ENCODE measurements around the gene RSPH6A. TPM values are rescaled to one million over a fixed set of nuclear protein-coding genes. Genes with fewer than 3 reads are reported as not detected.

RSPH6A gene
- total and polyA plus RNA-seq, 2 of the 4 experiments (the other 2 are of a cell fraction) = under 0.01 to 0.09 TPM

- Histone ChIP-seq H3K18ac (ENCODE audit: low read depth, low read length) (no peak overlapping the region), H2AK5ac (ENCODE audit: low read depth, low read length) (peak overlapping the region; percentile 15; the same call in 1 of the 2 replicates), H2BK20ac (ENCODE audit: low read depth, low read length) (no peak overlapping the region), H4K8ac (ENCODE audit: low read depth in 2 of 2, low read length in 2 of 2) (peak overlapping the region in 1 of 2 experiments; percentile 7; a peak in 1 of 4 replicates), H3K4ac (ENCODE audit: low read depth, low read length) (0 out of 2 replicates have a peak overlapping the region, but pooled peaks have one; percentile 25), H2BK5ac (ENCODE audit: low read depth, low read length, poor library complexity, severe bottlenecking) (no peak overlapping the region), H2AFZ (replicated peaks; ENCODE audit: low read length, poor library complexity) (peak overlapping the region; percentile 51), H3K23ac (ENCODE audit: low read depth, low read length) (no peak overlapping the region), H2BK15ac (ENCODE audit: low read depth, low read length) (no peak overlapping the region), H2AK9ac (replicated peaks; ENCODE audit: low read depth, low read length, poor library complexity) (peak overlapping the region; percentile 79), H3K4me2 (ENCODE audit: low read depth, low read length) (no peak overlapping the region), H3K36me3 (ENCODE audit: control insufficient read depth, insufficient read depth, low read length) (no peaks in the 10 kb centered on the region), H3K9me1 (ENCODE audit: insufficient read depth, low read length) (no peaks in the 10 kb centered on the region), H2BK120ac (ENCODE audit: low read depth, low read length) (no peak overlapping the region), H3K27ac (ENCODE audit: insufficient read depth, low read length) (no peak overlapping the region), H3K56ac (ENCODE audit: extremely low read depth, insufficient read depth, low read length) (no peak overlapping the region), H3K79me1 (ENCODE audit: low read depth in 1 of 2, low read length in 2 of 2) (peaks cover 0 to 20% of the 10 kb centered on the region in 2 experiments; a peak in 1 of 4 replicates), H3K9me3 (ENCODE audit: control insufficient read depth, insufficient read depth, low read length) (no peaks in the 10 kb centered on the region), H4K91ac (ENCODE audit: insufficient read depth, low read depth, low read length) (no peak overlapping the region), H4K20me1 (ENCODE audit: insufficient read depth, low read length) (no peaks in the 10 kb centered on the region), H3K14ac (replicated peaks; ENCODE audit: low read depth, low read length) (no peak overlapping the region), H3K4me3 (ENCODE audit: insufficient read depth, low read depth, low read length) (no peak overlapping the region), H3K27me3 (ENCODE audit: control insufficient read depth, insufficient read depth, low read length) (peaks cover 3% of the 10 kb centered on the region; the same call in 1 of the 2 replicates), H4K5ac (ENCODE audit: low read depth, low read length) (no peak overlapping the region), H3K4me1 (ENCODE audit: control insufficient read depth, insufficient read depth, low read length) (peaks cover 22% of the 10 kb centered on the region), H3K9ac (ENCODE audit: low read depth, low read length) (no peak overlapping the region)
- TF ChIP-seq POLR2A (IDR thresholded peaks at IDR 0.05; ENCODE audit: low read depth, low read length) = no peak
- no peak for TF ChIP-seq USF2 (IDR thresholded peaks at IDR 0.05; ENCODE audit: low read depth, low read length)
- TF ChIP-seq RAD21 (IDR thresholded peaks at IDR 0.05; ENCODE audit: low read length) = no peak
- no peak for TF ChIP-seq FOS (IDR thresholded peaks at IDR 0.05; ENCODE audit: low read depth, low read length)
- no peak for TF ChIP-seq MAZ (IDR thresholded peaks at IDR 0.05; ENCODE audit: borderline replicate concordance, low read depth, low read length)
- TF ChIP-seq MXI1 (IDR thresholded peaks at IDR 0.05; ENCODE audit: borderline replicate concordance, low read depth, low read length) = no peak
- no peak for TF ChIP-seq RFX5 (IDR thresholded peaks at IDR 0.05; ENCODE audit: low read depth, low read length)
- TF ChIP-seq NFE2L2 (IDR thresholded peaks at IDR 0.05; ENCODE audit: low read depth, low read length) = no peak
- no peak for TF ChIP-seq MAFK (IDR thresholded peaks at IDR 0.05; ENCODE audit: low read depth, low read length)
- TF ChIP-seq RCOR1 (IDR thresholded peaks at IDR 0.05; ENCODE audit: insufficient replicate concordance, low read length) = no peak
- no peak for TF ChIP-seq CTCF (conservative IDR thresholded peaks at IDR 0.05; ENCODE audit: low read depth, low read length)
- TF ChIP-seq CHD1 (IDR thresholded peaks at IDR 0.05; ENCODE audit: low read depth, low read length) = no peak
- no peak for TF ChIP-seq CEBPB (IDR thresholded peaks at IDR 0.05; ENCODE audit: low read depth, low read length)
- no peak for TF ChIP-seq SMC3 (IDR thresholded peaks at IDR 0.05; ENCODE audit: low read depth, low read length)
- TF ChIP-seq BHLHE40 (IDR thresholded peaks at IDR 0.05; ENCODE audit: low read depth, low read length) = no peak
- no peak for TF ChIP-seq ELK1 (IDR thresholded peaks at IDR 0.05; ENCODE audit: borderline replicate concordance, low read depth, low read length)
- BruUV-seq (replicated peaks) = no TSS peak
- intact Hi-C loops (cut with micrococcal nuclease) (no loop called here), in situ Hi-C loops (cut with MboI; ENCODE audit: low sequenced_read_pairs) (no loop called here), dilution Hi-C loops (cut with HindIII; ENCODE audit: low sequenced_read_pairs, unreplicated experiment) (no loop called here)
- ChIA-PET CTCF (interaction anchor here (0.7 kb wide), 1 partner anchor 83 kb away, joined by 3 read pairs; no protein-coding TSS in a partner anchor), POLR2A (ENCODE audit: unreplicated experiment) (no interaction called here)
- no peak for DNase-seq
- WGBS, 2 experiments (ENCODE audit: extremely low coverage in 2 of 2, insufficient read length in 1 of 2) = 50% methylated on average over 2 of the region's 27 CpGs; no CpG with 5 or more reads in 1 of the 2 experiments
- ATAC-seq (ENCODE audit: low read depth) = no peak
Measured at GRCh38 chr19:45763691-45764294, 51.3 kb downstream of the RSPH6A start.

All from IMR-90 (cell line).